Stimulated activated CD8-positive, alpha-beta memory T cell treated with anti-CD3 and anti-CD28 coated beads, Interleukin-4, amount 100 ng/mL, for 4 hours (primary cell): ENCODE results near the gene TP53I11.

Experiments used
- DNase-seq, 2 donors: peaks; one replicate each; pipeline ENCODE4 v3.0.0-alpha.2; 2020; ENCODE audit warnings: low read depth in 2 of 2, low spot score in 1 of 2

TP53I11 gene

GRCh38 chr11:44957776-44958564 lies 7.3 kb upstream of the TP53I11 start:
- DNase-seq, result no peak

- no peak for DNase-seq
Observed at GRCh38 chr11:44957040-44957515, 6.4 kb upstream of the TP53I11 start.

GRCh38 chr11:44955015-44955738 lies 4.5 kb upstream of the TP53I11 start:
- DNase-seq, result no peak

- no peak for DNase-seq
Observed at GRCh38 chr11:44954051-44954906, 3.6 kb upstream of the TP53I11 start.

- no peak for DNase-seq
Observed at GRCh38 chr11:44952500-44953260, 2.0 kb upstream of the TP53I11 start.

- no peak for DNase-seq
Observed at GRCh38 chr11:44952082-44952481, 1.4 kb upstream of the TP53I11 start.

- DNase-seq, result no peak
Observed at GRCh38 chr11:44950031-44950624, 555 bp downstream of the TP53I11 start.

GRCh38 chr11:44949160-44950030 lies 1.3 kb downstream of the TP53I11 start:
- no peak for DNase-seq

GRCh38 chr11:44948155-44948554 lies 2.5 kb downstream of the TP53I11 start:
- DNase-seq, result no peak

- no peak for DNase-seq
Observed at GRCh38 chr11:44947114-44947513, 3.6 kb downstream of the TP53I11 start.

GRCh38 chr11:44946263-44946662 lies 4.4 kb downstream of the TP53I11 start:
- no peak for DNase-seq

GRCh38 chr11:44945666-44946065 lies 5.0 kb downstream of the TP53I11 start:
- no peak for DNase-seq

GRCh38 chr11:44944853-44945235 lies 5.8 kb downstream of the TP53I11 start:
- no peak for DNase-seq

- DNase-seq, result no peak
Observed at GRCh38 chr11:44944181-44944852, 6.4 kb downstream of the TP53I11 start.

- no peak for DNase-seq
Observed at GRCh38 chr11:44943696-44944095, 7.0 kb downstream of the TP53I11 start.

- no peak for DNase-seq
Observed at GRCh38 chr11:44943118-44943517, 7.6 kb downstream of the TP53I11 start.

- DNase-seq, result no peak
Observed at GRCh38 chr11:44942029-44942955, 8.4 kb downstream of the TP53I11 start.
